HFFc6 (cell line): ENCODE results near the gene SLC28A1. TPM values are rescaled to one million over a fixed set of nuclear protein-coding genes. Genes with fewer than 3 reads are reported as not detected.

Experiments used
- DNase-seq: peaks from one replicate; pipeline ENCODE4 v3.0.0-alpha.2; 2018
- H3K27ac Mint-ChIP-seq: 2 replicates; pipeline ENCODE4 v1.8.0; 2020; ENCODE audit warnings: mild to moderate bottlenecking, mixed read lengths
- H3K27me3 Mint-ChIP-seq: 2 replicates; pipeline ENCODE4 v1.8.0; 2021; ENCODE audit warnings: mild to moderate bottlenecking, moderate library complexity, mixed read lengths; ENCODE audit not compliant: insufficient read depth
- H3K36me3 Mint-ChIP-seq: 2 replicates; pipeline ENCODE4 v1.8.0; 2021; ENCODE audit warnings: low read depth, mixed read lengths
- H3K4me1 Mint-ChIP-seq: 2 replicates; pipeline ENCODE4 v1.8.0; 2020; ENCODE audit warnings: low read depth, mixed read lengths
- H3K4me3 Mint-ChIP-seq: 2 replicates; pipeline ENCODE4 v1.8.0; 2020; ENCODE audit warnings: mild to moderate bottlenecking, moderate library complexity, mixed read lengths
- H3K9me3 Mint-ChIP-seq: 2 replicates; pipeline ENCODE4 v1.8.0; 2020; ENCODE audit warnings: mild to moderate bottlenecking, mixed read lengths
- CTCF ChIP-seq: fragments of 200-600 bp; sonication (generic); IDR thresholded peaks from 2 replicates; pipeline ENCODE4 v1.5.0; 2021; ENCODE audit warnings: antibody characterized with exemption, mild to moderate bottlenecking
- total RNA-seq, 6 experiments: library from RNA; stranded (reverse); fragmentation: NEBNext Ultra II Directional; extraction: Animal tissue kit (Norgen Biotek cat#: 25700); gene quantifications; 2 replicates in 1 of 6; 3 replicates in 5 of 6; pipeline ENCODE4 v1.2.3, GENCODE V29; 2021

SLC28A1 gene
- total RNA-seq, 6 experiments from 2014 or later, result not detected

DNA sequence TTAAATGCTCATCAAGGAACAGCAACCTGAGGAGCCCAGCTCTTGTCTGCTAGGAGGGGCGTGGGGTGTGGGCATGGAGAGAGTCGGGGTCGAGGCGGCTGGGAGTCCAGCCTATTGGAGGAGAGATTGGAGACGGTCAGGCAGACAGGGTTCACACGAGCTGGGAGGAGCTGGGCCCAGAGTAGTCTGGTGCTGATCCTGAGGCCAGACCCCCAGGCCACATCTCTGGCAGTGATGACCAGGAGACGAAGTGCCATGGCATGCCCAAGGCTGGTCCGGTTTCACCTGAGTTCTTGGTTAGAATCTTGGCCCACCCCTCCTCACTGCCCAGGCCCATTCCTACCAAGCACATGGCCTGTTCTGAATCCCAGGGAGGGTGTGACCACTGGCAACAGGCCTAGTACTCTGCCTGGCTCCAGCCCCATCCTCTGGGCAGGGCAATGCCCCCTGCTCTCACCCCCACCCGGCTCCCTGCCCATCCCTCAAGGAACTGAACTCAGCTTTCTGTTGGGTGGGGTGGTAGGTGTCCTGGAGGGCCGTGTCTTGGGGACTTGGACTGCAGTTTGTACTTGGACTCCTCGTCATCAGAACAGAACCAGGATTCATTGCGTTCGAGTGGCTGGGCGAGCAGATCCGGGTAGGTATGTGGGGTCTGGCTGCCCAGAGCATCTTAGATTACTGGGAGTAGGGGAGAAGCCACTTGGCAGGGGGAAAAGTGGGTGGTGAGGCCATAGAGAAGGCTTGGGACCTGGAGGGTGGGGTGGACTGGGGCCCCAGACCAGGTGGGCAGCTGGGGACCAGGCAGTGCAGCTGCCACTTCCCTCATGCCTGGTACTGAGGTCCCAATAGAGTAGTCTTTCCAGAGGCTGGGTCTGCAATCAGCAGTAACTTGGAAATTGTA is 20.8 kb downstream of the SLC28A1 start:
- DNase-seq, result no peak
- Mint-ChIP-seq H3K27ac (no peak overlapping the region), H3K27me3 (no peaks in the 10 kb centered on the region; the same call in 1 of the 2 replicates), H3K36me3 (no peaks in the 10 kb centered on the region), H3K4me1 (no peaks in the 10 kb centered on the region), H3K9me3 (no peaks in the 10 kb centered on the region), H3K4me3 (no peak overlapping the region)
- TF ChIP-seq CTCF, result no peak

GRCh38 chr15:84907731-84908130 is 23.3 kb downstream of the SLC28A1 start:
- H3K4me1 Mint-ChIP-seq, result peaks cover 23% of the 10 kb centered on the region
- no peaks in the 10 kb centered on the region for H3K9me3 Mint-ChIP-seq
- no peak for TF ChIP-seq CTCF
- no peaks in the 10 kb centered on the region for H3K36me3 Mint-ChIP-seq
- no peak overlapping the region for H3K27ac Mint-ChIP-seq
- H3K27me3 Mint-ChIP-seq, result no peaks in the 10 kb centered on the region; the same call in none of the 2 replicates
- H3K4me3 Mint-ChIP-seq, result no peak overlapping the region
- no peak for DNase-seq

DNA sequence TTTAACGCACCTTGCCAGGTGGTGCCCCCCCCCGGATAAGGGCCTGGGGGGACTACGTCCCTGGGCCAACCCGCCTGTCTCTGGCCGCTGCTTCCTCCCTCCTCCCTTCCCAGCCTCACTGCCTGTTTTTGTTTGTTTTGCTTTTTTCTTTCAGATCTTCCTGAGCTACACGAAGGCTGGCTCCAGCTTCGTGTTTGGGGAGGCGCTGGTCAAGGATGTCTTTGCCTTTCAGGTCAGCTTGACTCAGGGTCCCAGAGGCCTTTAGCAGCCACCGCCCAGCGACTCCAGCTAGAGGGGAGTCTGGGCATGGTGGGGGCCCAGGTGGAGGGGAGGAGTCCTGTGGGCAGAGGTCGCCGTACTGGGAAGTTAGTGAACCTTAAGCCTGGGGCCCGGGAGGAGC is 24.1 kb downstream of the SLC28A1 start:
- TF ChIP-seq CTCF, result no peak
- no peak for DNase-seq
- H3K4me1 Mint-ChIP-seq, result peaks cover 31% of the 10 kb centered on the region
- no peaks in the 10 kb centered on the region; the same call in none of the 2 replicates for H3K27me3 Mint-ChIP-seq
- no peaks in the 10 kb centered on the region for H3K36me3 Mint-ChIP-seq
- no peak overlapping the region for H3K4me3 Mint-ChIP-seq
- no peak overlapping the region for H3K27ac Mint-ChIP-seq
- H3K9me3 Mint-ChIP-seq, result no peaks in the 10 kb centered on the region

DNA sequence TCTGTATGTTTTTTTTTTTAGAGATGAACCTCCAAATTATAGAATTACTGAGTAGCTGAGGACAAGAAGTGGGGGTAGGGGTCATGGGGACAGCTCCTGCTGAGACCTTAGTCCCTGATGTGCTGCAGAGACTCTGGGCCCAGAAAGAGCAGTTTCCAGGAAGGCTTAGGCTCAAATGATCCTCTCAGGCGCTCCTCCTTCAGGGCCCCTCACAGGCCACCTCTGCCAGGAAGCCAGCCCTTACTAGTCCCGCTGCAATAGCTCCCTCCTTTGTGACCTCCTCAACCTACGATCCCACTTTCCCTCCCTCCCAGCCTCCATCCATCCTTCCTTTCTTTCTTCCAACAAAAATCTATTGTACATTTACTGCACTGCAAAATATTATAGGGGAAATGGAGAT is 24.6 kb downstream of the SLC28A1 start:
- Mint-ChIP-seq H3K27me3 (no peaks in the 10 kb centered on the region; the same call in none of the 2 replicates), H3K4me3 (no peak overlapping the region), H3K4me1 (peaks cover 31% of the 10 kb centered on the region), H3K27ac (no peak overlapping the region), H3K36me3 (no peaks in the 10 kb centered on the region), H3K9me3 (no peaks in the 10 kb centered on the region)
- DNase-seq, result no peak
- no peak for TF ChIP-seq CTCF

DNA sequence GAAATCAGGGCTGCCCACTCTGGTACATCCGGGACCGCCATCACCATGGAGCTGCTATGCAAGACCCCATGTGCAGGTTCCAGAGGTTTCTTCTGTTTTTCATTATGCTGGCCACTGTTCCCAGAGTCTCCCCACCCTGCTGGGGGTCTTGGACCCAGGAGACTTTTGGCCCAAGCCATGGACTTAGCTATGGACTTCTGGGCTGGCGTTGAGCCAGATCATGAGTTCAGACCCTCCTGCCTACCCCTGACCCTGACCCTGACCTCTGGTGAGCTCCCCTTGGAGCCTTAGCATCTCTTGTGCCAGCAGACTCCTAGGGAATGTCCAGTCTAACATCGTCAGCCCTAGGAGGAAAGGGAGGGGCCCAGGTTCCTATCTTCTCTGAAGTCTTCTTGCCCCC is 25.3 kb downstream of the SLC28A1 start:
- Mint-ChIP-seq H3K4me3 (no peak overlapping the region), H3K27me3 (no peaks in the 10 kb centered on the region; the same call in none of the 2 replicates), H3K4me1 (peaks cover 37% of the 10 kb centered on the region)

More for the DNA sequence above, 25.3 kb downstream of the SLC28A1 start:
- TF ChIP-seq CTCF, result no peak
- H3K27ac Mint-ChIP-seq, result no peak overlapping the region
- no peak for DNase-seq
- no peaks in the 10 kb centered on the region for H3K36me3 Mint-ChIP-seq
- no peaks in the 10 kb centered on the region for H3K9me3 Mint-ChIP-seq
